HepG2 (cell line): ENCODE results near the gene NUDCD3.

ENCODE experiments used
- HIVEP1 ChIP-seq: sonication (generic); formaldehyde crosslinking; IDR thresholded peaks from 2 replicates; pipeline ENCODE4 v1.4.0; 2020; ENCODE audit warnings: mild to moderate bottlenecking, missing genetic modification reagents
- ZNF24 ChIP-seq: fragments of 450-650 bp; IDR thresholded peaks from 2 replicates; pipeline ENCODE4 v1.6.1; 2017; ENCODE audit warnings: antibody characterized with exemption, mild to moderate bottlenecking
- ZNF274 ChIP-seq: sonication (generic); formaldehyde crosslinking; IDR thresholded peaks from 2 replicates; pipeline ENCODE4 v1.5.1; 2020; ENCODE audit warnings: mild to moderate bottlenecking, missing genetic modification reagents
- ZNF354B ChIP-seq: sonication (generic); formaldehyde crosslinking; IDR thresholded peaks from 2 replicates; pipeline ENCODE4 v1.8.0; 2022; ENCODE audit warnings: mild to moderate bottlenecking, missing genetic modification reagents
- TF ChIP-seq, protein P1 (sequence below): sonication (generic); formaldehyde crosslinking; IDR thresholded peaks from 2 replicates; pipeline ENCODE4 v1.5.0; 2020; ENCODE audit warnings: mild to moderate bottlenecking, missing genetic modification reagents, moderate library complexity

DNA sequence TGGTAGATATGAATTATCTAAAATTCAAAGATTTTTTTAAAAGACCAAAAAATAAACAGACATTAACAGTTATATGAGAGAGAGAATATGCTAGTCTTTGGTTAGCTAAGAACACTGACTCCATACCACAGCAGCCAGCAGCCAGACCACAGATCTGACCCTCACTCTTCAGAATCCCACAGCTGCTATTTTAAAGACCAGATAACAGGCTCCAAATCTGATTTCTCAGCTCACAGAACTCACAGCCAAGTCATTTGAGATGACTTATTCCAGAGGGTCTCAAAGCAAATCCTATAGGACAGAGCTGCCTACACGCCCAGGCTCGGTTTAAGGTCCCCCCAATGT is 20.4 kb downstream of the NUDCD3 start:
- no peak for TF ChIP-seq ZNF24
- TF ChIP-seq ZNF354B (CRISPR knock-in tag) = no peak
- TF ChIP-seq HIVEP1 = no peak
- TF ChIP-seq ZNF274 (CRISPR knock-in tag) = no peak
- TF ChIP-seq, protein P1, sequence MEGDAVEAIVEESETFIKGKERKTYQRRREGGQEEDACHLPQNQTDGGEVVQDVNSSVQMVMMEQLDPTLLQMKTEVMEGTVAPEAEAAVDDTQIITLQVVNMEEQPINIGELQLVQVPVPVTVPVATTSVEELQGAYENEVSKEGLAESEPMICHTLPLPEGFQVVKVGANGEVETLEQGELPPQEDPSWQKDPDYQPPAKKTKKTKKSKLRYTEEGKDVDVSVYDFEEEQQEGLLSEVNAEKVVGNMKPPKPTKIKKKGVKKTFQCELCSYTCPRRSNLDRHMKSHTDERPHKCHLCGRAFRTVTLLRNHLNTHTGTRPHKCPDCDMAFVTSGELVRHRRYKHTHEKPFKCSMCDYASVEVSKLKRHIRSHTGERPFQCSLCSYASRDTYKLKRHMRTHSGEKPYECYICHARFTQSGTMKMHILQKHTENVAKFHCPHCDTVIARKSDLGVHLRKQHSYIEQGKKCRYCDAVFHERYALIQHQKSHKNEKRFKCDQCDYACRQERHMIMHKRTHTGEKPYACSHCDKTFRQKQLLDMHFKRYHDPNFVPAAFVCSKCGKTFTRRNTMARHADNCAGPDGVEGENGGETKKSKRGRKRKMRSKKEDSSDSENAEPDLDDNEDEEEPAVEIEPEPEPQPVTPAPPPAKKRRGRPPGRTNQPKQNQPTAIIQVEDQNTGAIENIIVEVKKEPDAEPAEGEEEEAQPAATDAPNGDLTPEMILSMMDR (CRISPR knock-in tag) = no peak
